Fibroblast of mammary gland (primary cell): ENCODE results near the gene GJA4.

Experiments used
- DNase-seq: peaks from one replicate; pipeline ENCODE4 v3.0.0-alpha.2; 2010; ENCODE audit warnings: low read depth
- H3K4me3 ChIP-seq: 2 replicates; pipeline ENCODE4 v1.5.1; 2011; ENCODE audit warnings: low read depth, mild to moderate bottlenecking, low read length, moderate library complexity; ENCODE audit not compliant: control insufficient read depth
- CTCF ChIP-seq: conservative IDR thresholded peaks from 2 replicates; pipeline ENCODE4 v1.5.1; 2011; ENCODE audit warnings: low read depth, low read length, inconsistent platforms; ENCODE audit not compliant: control insufficient read depth, insufficient read depth

Gene GJA4

DNA sequence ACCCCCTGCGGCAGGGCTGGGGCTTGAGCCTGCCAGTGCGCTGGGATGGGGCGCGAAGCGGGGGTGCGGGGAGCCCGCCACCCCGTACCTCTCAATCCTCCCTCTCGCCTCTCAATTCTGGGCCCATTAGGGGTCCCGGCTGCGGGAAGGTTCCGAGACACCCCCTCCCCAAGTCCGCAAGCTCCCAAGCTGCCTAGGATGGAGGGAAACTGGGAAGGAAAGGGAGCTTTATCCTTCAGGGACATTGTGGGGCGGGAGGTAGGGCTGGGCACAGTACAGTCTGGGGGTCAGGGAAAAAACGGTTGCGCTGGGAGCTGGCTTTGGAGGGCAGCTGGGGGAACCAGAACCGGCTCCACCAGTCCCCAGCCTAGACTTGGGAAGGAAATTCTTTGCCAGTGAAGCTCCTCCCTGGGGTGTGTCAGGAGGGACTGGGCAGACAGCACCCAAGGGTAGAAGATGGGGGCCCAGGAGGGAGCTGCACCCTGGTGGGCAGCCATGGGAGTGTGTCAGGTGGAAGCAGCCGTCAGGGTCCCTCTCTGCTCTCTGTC lies 10.9 kb upstream of the GJA4 start:
- H3K4me3 ChIP-seq, result no peak overlapping the region
- TF ChIP-seq CTCF, result no peak
- DNase-seq, result no peak

DNA sequence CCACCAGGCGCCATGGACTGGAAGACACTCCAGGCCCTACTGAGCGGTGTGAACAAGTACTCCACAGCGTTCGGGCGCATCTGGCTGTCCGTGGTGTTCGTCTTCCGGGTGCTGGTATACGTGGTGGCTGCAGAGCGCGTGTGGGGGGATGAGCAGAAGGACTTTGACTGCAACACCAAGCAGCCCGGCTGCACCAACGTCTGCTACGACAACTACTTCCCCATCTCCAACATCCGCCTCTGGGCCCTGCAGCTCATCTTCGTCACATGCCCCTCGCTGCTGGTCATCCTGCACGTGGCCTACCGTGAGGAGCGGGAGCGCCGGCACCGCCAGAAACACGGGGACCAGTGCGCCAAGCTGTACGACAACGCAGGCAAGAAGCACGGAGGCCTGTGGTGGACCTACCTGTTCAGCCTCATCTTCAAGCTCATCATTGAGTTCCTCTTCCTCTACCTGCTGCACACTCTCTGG lies 8.0 kb upstream of the GJA4 start:
- no peak overlapping the region for H3K4me3 ChIP-seq
- TF ChIP-seq CTCF, result no peak
- no peak for DNase-seq

DNA sequence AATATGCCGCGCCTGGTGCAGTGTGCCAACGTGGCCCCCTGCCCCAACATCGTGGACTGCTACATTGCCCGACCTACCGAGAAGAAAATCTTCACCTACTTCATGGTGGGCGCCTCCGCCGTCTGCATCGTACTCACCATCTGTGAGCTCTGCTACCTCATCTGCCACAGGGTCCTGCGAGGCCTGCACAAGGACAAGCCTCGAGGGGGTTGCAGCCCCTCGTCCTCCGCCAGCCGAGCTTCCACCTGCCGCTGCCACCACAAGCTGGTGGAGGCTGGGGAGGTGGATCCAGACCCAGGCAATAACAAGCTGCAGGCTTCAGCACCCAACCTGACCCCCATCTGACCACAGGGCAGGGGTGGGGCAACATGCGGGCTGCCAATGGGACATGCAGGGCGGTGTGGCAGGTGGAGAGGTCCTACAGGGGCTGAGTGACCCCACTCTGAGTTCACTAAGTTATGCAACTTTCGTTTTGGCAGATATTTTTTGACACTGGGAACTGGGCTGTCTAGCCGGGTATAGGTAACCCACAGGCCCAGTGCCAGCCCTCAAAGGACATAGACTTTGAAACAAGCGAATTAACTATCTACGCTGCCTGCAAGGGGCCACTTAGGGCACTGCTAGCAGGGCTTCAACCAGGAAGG lies 7.4 kb upstream of the GJA4 start:
- H3K4me3 ChIP-seq, result no peak overlapping the region
- TF ChIP-seq CTCF, result no peak
- DNase-seq, result no peak

- no peak for DNase-seq
Measured at GRCh38 chr1:34785875-34786470, 6.8 kb upstream of the GJA4 start.

DNA sequence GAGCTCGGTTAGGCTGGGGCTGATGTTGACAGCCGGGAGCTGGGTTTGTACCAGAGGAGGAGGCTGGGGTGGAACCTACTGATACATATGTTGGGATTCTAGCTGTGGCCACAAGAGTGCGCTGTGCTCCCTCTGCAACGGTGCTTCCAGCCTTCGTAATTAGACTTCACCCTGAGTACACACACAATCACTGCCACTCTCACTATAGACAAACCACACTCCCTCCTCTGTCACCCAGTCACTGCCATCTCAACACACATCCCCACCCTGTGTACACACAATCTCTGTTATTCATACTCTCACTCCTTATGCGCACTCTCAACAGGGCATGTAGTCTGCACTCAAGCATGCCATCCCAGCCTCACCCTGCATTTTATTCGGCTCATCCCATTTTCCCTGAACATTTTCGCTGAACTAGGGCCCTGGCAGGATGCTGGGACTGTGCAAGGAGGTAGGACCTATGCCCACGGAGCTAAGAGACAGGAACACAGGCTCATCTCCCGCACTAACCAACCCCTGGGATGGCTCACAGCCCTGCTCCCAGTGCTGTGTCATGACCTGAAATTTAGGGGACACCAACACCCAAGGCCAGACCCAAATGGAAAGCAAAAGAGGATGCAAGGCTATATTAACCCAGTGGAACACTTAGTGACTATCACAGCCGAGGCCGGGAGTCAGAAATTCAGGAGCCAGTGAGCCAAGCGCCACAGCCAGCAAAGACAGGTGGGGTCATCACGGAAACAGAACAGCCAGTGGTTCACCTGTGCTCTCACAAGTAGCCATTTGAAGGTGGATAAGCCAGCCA lies 6.1 kb upstream of the GJA4 start:
- DNase-seq, result peak; percentile 67
- no peak overlapping the region for H3K4me3 ChIP-seq

More at GRCh38 chr1:34785875-34786470, 6.8 kb upstream of the GJA4 start:
- H3K4me3 ChIP-seq, result no peak overlapping the region
- TF ChIP-seq CTCF, result no peak

More for the DNA sequence above, 6.1 kb upstream of the GJA4 start:
- TF ChIP-seq CTCF, result peak; percentile 92
